Measurements from ENCODE around the gene PNRC2.
"Not testable (repeated sequence)": the region's sequence is repeated elsewhere in the genome, so short reads cannot be mapped to it uniquely, and the experiment has no call there.

Gene PNRC2

GRCh38 chr1:23987038-23987437 is 27.4 kb downstream of the PNRC2 start:
- in situ Hi-C loops (cut with MboI; ENCODE audit: low sequenced_read_pairs), result not testable (repeated sequence)

DNA sequence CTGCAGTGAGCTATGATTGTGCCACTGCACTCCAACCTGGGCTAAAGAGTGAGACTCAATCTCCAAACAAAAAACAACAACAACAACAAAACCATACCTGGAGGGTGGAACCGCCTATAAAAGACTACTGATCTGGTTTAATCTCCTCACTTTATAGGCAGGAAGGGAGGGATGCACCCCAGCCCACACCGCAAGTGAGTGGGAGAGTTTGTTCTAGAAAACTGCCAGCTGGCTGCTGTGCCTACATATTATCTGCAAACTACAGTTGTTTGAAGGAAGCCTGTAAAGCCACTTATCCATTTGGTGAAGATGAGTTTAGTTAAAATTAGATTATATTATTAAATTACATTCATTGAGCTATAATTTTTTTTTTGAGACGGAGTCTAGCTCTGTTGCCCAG is 29.6 kb downstream of the PNRC2 start:
- in situ Hi-C loops (cut with MboI; ENCODE audit: low sequenced_read_pairs), result no loop called here

DNA sequence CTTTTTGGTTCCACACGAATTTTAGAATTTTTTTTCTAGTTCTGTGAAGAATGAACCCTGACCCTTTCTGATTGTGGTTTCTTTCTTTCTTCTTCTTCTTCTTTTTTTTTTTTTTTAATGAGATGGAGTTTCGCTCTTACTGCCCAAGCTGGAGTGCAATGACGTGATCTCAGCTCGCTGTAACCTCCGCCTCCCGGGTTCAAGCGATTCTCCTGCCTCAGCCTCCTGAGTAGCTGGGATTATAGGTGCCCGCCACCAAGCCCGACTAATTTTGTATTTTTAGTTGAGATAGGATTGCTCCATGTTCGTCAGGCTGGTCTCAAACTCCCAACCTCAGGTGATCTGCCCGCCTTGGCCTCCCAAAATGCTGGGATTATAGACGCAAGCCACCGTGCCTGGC is 32.4 kb downstream of the PNRC2 start:
- in situ Hi-C loops (cut with MboI; ENCODE audit: low sequenced_read_pairs), result not testable (repeated sequence)

- in situ Hi-C loops (cut with MboI; ENCODE audit: low sequenced_read_pairs), result no loop called here
These were observed 35.8 kb downstream of the PNRC2 start for GRCh38 chr1:23995431-23995837.

DNA sequence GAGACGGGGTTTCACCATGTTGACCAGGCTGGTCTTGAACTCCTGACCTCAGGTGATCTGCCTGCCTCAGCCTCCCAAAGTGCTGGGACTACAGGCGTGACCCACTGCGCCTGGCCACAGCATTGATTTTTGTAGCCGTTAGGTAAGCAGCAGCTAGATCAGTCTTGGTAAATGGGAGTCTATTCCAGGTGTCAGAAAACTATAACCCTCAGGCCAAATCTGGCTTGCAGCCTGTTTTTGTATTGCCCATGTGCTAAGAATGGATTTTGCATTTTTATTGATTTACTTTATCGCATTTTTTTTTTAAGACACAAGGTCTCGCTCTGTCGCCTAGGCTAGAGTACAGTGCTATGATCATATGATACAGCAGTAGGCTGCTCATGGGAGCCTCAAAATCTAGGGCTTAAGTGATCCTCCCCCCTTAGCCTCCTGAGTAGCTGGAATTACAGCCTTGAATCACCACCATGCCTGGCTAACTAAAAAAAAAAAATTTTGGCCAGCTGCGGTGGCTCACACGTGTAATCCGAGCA is 37.1 kb downstream of the PNRC2 start:
- in situ Hi-C loops (cut with MboI; ENCODE audit: low sequenced_read_pairs), result no loop called here

DNA sequence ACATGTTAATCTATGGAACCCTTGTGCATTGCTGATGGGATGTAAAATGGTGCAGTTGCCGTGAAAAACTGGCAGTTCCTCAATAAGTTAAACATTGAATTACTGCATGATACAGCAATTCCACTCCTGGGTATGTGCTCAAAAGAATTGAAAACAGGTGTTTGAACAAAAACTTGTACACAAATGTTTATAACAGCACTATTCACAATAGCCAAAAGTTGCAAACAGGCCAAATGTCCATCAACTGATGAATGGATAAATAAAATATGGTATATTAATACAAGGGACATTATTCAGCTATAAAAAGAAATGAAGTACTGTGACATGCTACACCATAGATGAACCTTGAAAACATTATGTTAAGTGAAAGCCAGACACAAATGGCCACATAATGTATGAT is 38.2 kb downstream of the PNRC2 start:
- in situ Hi-C loops (cut with MboI; ENCODE audit: low sequenced_read_pairs), result no loop called here

- in situ Hi-C loops (cut with MboI; ENCODE audit: low sequenced_read_pairs), result no loop called here
These were observed 39.6 kb downstream of the PNRC2 start for GRCh38 chr1:23999156-23999671.

- in situ Hi-C loops (cut with MboI; ENCODE audit: low sequenced_read_pairs), result no loop called here
These were observed 43.1 kb downstream of the PNRC2 start for GRCh38 chr1:24002695-24003094.

GRCh38 chr1:24003331-24003972 is 43.8 kb downstream of the PNRC2 start:
- in situ Hi-C loops (cut with MboI; ENCODE audit: low sequenced_read_pairs), result no loop called here

DNA sequence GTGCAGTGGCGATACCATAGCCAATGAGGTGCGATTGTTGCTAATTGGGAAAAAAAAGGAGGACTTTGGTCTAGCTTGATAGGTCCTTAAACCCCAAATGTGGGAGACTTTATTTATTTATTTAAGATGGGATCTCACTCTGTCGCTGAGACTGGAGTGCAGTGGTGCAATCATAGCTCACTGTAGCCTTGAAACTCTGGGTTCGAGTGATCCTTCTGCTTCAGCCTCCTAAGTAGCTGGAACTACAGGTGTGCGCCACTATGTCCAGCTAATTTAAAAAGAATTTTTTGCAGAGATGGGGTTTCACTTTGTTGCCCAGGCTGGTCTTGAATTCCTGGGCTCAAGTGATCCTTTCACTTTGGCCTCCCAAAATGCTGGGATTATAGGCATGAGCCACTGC is 44.5 kb downstream of the PNRC2 start:
- in situ Hi-C loops (cut with MboI; ENCODE audit: low sequenced_read_pairs), result no loop called here

DNA sequence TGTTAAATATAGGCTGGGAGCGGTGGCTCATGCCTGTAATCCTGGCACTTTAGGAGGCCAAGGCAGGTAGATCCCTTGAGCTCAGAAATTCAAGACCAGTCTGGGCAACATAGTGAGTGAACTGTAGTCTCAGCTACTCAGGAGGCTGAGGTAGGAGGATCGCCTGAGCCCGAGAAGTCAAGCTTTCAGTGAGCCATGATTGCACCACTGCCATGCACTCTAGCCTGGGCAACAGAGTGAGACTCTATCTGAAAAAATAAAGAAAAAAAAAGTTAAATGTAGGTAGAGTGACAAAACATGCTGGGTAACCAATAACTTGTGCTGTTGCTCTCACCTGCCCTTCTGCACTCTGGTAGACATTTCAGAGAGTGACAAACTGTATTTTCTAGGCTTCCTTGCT is 45.5 kb downstream of the PNRC2 start:
- in situ Hi-C loops (cut with MboI; ENCODE audit: low sequenced_read_pairs), result no loop called here

DNA sequence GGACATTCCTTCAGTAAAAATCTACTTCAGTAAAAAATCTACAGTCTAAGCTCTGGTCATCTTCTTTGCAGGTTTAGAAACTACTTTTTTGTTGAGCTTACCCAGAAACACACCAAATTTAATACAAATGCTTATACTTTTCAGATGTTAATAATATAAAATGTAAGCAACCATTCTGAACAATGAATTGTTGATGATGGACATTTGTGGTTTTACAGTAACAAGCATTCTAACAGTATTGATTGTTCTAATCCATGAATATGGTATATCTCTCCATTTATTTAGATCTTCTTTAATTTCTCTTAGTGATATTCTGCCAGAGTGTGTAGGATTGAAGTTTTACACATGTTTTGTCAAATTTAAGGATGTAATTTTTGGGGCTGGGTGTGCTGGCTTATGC is 47.5 kb downstream of the PNRC2 start:
- in situ Hi-C loops (cut with MboI; ENCODE audit: low sequenced_read_pairs), result no loop called here

DNA sequence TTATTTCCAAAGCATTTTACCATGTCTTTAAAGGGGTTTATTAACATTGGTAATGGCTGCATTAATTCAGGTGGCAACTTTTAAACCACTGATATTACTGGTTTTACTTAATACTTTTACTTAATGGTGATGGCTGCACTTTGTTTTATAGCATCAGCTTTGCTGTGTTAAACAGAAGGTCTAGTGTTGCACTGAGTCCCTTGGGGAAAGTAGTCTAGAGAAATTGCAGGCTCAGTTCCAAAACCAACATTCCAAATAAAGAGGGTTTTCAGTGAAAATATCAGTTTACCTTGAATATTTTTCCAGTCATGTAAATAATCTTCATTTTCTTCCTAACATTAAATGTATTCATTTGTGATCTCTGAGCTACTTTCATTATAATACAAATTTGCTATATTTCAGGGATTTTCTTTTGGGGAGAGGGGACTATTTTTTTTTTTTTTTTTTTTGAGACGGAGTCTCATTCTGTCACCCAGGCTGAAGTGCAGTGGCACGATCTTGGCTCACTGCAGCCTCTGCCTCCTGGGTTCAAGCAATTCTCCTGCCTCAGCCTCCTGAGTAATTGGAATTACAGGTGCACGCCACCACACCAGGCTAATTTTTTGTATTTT is 49.1 kb downstream of the PNRC2 start:
- in situ Hi-C loops (cut with MboI; ENCODE audit: low sequenced_read_pairs), result not testable (repeated sequence)

GRCh38 chr1:24009406-24009805 is 49.8 kb downstream of the PNRC2 start:
- in situ Hi-C loops (cut with MboI; ENCODE audit: low sequenced_read_pairs), result no loop called here

GRCh38 chr1:24010650-24011049 is 51.0 kb downstream of the PNRC2 start:
- in situ Hi-C loops (cut with MboI; ENCODE audit: low sequenced_read_pairs), result no loop called here

DNA sequence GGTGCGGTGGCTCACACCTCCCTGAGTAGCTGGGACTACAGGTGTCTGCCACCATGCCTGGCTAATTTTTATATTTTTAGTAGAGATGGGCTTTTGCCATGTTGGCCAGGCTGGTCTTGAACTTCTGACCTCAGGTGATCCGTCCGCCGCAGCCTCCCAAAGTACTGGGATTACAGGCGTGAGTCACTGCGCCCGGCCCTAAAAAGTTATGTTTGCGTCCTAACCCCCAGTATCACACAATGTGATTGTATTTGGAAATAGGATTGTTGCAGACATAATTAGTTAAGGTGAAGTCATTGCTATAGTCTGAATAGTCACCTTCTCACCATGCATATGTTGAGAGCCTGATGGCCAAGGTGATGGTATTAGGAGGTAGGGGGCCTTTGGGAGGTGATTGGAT is 53.2 kb downstream of the PNRC2 start:
- in situ Hi-C loops (cut with MboI; ENCODE audit: low sequenced_read_pairs), result not testable (repeated sequence)
